ENCODE measurements around the gene RPRD2. TPM values are rescaled to one million over a fixed set of nuclear protein-coding genes. Genes with fewer than 3 reads are reported as not detected.

RPRD2 gene
- total RNA-seq, 1 experiment from 2014 or later = 26.7 TPM

DNA sequence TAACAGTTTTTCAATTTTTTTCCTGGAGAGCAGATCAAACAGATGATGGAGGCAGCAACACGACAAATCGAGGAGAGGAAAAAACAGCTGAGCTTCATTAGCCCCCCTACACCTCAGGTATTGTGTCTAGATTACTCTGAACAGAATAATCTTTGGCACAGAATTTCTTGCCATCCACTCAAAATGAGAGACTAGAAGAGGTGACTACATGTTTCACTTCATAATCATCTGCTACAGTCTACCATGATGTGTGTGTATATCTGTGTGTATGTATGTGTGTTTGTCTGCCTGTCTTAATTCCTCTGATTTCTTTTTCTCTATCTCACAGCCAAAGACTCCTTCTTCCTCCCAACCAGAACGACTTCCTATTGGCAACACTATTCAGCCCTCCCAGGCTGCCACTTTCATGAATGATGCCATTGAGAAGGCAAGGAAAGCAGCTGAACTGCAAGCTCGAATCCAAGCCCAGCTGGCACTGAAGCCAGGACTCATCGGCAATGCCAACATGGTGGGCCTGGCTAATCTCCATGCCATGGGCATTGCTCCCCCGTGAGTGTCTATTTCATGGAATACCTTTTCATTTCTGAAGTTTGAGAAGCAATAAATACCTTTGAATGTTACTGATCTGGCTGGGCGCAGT is 31.2 kb upstream of the RPRD2 start:
- intact Hi-C loops (cut with micrococcal nuclease) = no loop called here
- H4K20me1 ChIP-seq (ENCODE audit: insufficient read depth) = no peaks in the 10 kb centered on the region
- H2AFZ ChIP-seq (ENCODE audit: low read depth, low read length, poor library complexity, severe bottlenecking) = no peak overlapping the region
- ATAC-seq = no peak
- peaks cover 41 to 64% of the 10 kb centered on the region in 2 experiments for H3K36me3 ChIP-seq (ENCODE audit: control insufficient read depth in 1 of 2, insufficient read depth in 2 of 2, low read length in 2 of 2)
- no peaks in the 10 kb centered on the region for H3K4me1 ChIP-seq (ENCODE audit: control insufficient read depth in 1 of 2, insufficient read depth in 2 of 2, low read length in 2 of 2)
- RAD21 ChIA-PET (ENCODE audit: low non-redundant PET in 1 of 2, low total read pairs in 2 of 2, uncharacterized antibody in 2 of 2, unreplicated experiment in 2 of 2) = no interaction called here
- no peak overlapping the region for H3K4me3 ChIP-seq (replicated peaks in 1 of 2; ENCODE audit: low read depth in 1 of 2, low read length in 2 of 2)
- no peak overlapping the region for H3K27ac ChIP-seq (ENCODE audit: low read depth, low read length)
- no TSS peak for BruUV-seq (replicated peaks)
- CTCF ChIA-PET = no interaction called here
- no peak for DNase-seq (ENCODE audit: low read depth, low spot score)
- H3K79me2 ChIP-seq (ENCODE audit: insufficient read depth, low read length) = peaks cover 26% of the 10 kb centered on the region; the same call in 1 of the 2 replicates
- H3K27me3 ChIP-seq (ENCODE audit: insufficient read depth, low read length) = no peaks in the 10 kb centered on the region
- H3K9me3 ChIP-seq (ENCODE audit: control insufficient read depth in 1 of 2, insufficient read depth in 1 of 2, low read depth in 1 of 2, low read length in 2 of 2) = no peaks in the 10 kb centered on the region
- H3K4me2 ChIP-seq (ENCODE audit: low read length) = no peak overlapping the region
- TF ChIP-seq EZH2phosphoT487 (IDR thresholded peaks at IDR 0.05; ENCODE audit: borderline replicate concordance) (no peak), EGR1 (IDR thresholded peaks at IDR 0.05; ENCODE audit: low read depth) (no peak), ZFX (IDR thresholded peaks at IDR 0.05) (no peak), FOSL1 (IDR thresholded peaks at IDR 0.05; ENCODE audit: low read depth) (no peak), ZNF274 (IDR thresholded peaks at IDR 0.05; ENCODE audit: low read depth, low read length) (no peak)
- TF ChIP-seq, protein P1, sequence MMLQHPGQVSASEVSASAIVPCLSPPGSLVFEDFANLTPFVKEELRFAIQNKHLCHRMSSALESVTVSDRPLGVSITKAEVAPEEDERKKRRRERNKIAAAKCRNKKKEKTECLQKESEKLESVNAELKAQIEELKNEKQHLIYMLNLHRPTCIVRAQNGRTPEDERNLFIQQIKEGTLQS (IDR thresholded peaks at IDR 0.05) = no peak
- TF ChIP-seq, protein P2, sequence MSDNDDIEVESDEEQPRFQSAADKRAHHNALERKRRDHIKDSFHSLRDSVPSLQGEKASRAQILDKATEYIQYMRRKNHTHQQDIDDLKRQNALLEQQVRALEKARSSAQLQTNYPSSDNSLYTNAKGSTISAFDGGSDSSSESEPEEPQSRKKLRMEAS (IDR thresholded peaks at IDR 0.05) = no peak
- TF ChIP-seq, protein P3, sequence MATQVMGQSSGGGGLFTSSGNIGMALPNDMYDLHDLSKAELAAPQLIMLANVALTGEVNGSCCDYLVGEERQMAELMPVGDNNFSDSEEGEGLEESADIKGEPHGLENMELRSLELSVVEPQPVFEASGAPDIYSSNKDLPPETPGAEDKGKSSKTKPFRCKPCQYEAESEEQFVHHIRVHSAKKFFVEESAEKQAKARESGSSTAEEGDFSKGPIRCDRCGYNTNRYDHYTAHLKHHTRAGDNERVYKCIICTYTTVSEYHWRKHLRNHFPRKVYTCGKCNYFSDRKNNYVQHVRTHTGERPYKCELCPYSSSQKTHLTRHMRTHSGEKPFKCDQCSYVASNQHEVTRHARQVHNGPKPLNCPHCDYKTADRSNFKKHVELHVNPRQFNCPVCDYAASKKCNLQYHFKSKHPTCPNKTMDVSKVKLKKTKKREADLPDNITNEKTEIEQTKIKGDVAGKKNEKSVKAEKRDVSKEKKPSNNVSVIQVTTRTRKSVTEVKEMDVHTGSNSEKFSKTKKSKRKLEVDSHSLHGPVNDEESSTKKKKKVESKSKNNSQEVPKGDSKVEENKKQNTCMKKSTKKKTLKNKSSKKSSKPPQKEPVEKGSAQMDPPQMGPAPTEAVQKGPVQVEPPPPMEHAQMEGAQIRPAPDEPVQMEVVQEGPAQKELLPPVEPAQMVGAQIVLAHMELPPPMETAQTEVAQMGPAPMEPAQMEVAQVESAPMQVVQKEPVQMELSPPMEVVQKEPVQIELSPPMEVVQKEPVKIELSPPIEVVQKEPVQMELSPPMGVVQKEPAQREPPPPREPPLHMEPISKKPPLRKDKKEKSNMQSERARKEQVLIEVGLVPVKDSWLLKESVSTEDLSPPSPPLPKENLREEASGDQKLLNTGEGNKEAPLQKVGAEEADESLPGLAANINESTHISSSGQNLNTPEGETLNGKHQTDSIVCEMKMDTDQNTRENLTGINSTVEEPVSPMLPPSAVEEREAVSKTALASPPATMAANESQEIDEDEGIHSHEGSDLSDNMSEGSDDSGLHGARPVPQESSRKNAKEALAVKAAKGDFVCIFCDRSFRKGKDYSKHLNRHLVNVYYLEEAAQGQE (IDR thresholded peaks at IDR 0.05; ENCODE audit: low read depth) = no peak
- H3K9me2 ChIP-seq (ENCODE audit: insufficient read depth) = no peaks in the 10 kb centered on the region
- POLR2A ChIA-PET = no interaction called here
- H3K9ac ChIP-seq (ENCODE audit: low read length) = no peak overlapping the region
